ENCODE measurements around the gene AHNAK2. TPM values are rescaled to one million over a fixed set of nuclear protein-coding genes. Genes with fewer than 3 reads are reported as not detected.

Gene AHNAK2
- total and polyA plus RNA-seq, 2 of the 13 experiments (the other 11 are each of a cell fraction or from before 2014, with no cell fraction given), result 0.11 to 0.18 TPM

GRCh38 chr14:104942586-104942985 lies 35.6 kb downstream of the AHNAK2 start (continued):
- TF ChIP-seq ZNF407 (CRISPR knock-in tag; IDR thresholded peaks at IDR 0.05; ENCODE audit: not compliant biosample characterization) (no peak), IRX3 (CRISPR knock-in tag; IDR thresholded peaks at IDR 0.05; ENCODE audit: borderline replicate concordance, low read depth) (no peak), SUZ12 (IDR thresholded peaks at IDR 0.05; ENCODE audit: low read depth, low read length) (no peak)
